22Rv1 (cell line): Measurements from ENCODE around the gene PRRC2B.

Experiments used
- CTCF ChIP-seq: fragments of 450-650 bp; IDR thresholded peaks from 2 replicates; pipeline ENCODE4 v1.5.1; 2017; ENCODE audit warnings: mild to moderate bottlenecking
- ZFX ChIP-seq: fragments of 450-650 bp; IDR thresholded peaks from 2 replicates; pipeline ENCODE4 v1.6.1; 2017; ENCODE audit warnings: antibody characterized with exemption, borderline replicate concordance

GRCh38 chr9:131499254-131499767, 105.4 kb downstream of the PRRC2B start:
- TF ChIP-seq CTCF: no peak
- no peak for TF ChIP-seq ZFX
